Stimulated activated CD8-positive, alpha-beta memory T cell treated with anti-CD3 and anti-CD28 coated beads, Interleukin-2, amount 100 ng/mL, for 48 hours (primary cell): ENCODE results near the gene ZNF626.
"Not testable (repeated sequence)": the region's sequence is repeated elsewhere in the genome, so short reads cannot be mapped to it uniquely, and the experiment has no call there.

Source experiments
- DNase-seq, 2 donors: peaks; one replicate each; pipeline ENCODE4 v3.0.0-alpha.2; 2020; ENCODE audit warnings: low read depth in 2 of 2

ZNF626 gene

DNA sequence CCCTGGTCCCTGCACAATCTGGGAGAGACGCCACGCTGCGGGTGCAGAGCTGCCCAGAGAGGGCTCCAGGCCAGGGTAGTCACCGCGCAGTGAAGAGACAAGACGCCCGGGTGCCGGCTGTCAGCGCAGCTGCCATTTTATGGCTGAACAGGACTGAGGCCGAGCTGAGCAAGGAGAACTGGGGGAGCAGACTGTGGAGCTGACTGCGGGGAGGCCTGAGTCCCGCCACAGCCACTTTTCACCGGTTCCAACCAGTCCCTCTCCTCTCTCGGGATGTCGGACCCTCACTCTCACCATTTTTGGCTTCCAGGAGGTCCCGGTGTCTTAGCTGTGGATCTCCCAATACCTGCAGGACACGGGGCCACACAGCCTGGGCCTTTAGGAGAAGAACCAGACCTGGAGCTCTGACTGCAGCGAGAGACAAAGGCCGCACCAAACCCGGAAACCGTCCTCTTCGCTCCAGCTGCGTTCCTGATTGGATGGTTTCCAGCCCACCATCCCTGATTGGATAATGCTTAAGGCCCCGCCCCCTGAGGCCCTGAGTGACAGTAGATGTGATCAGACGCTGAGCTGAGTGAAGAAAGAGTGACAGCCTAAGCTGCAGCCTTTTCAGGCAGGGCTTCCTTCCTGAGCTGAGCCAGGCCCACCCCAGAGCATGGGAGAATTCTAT, at the start of gene ZNF626:
Gene ZNF626, minus strand, starts transcription at position 422 of the 670 bp plus-strand sequence. Its CDS starts 125 bp downstream, at position 297.
- peak; percentile 76 to 84 for DNase-seq

DNA sequence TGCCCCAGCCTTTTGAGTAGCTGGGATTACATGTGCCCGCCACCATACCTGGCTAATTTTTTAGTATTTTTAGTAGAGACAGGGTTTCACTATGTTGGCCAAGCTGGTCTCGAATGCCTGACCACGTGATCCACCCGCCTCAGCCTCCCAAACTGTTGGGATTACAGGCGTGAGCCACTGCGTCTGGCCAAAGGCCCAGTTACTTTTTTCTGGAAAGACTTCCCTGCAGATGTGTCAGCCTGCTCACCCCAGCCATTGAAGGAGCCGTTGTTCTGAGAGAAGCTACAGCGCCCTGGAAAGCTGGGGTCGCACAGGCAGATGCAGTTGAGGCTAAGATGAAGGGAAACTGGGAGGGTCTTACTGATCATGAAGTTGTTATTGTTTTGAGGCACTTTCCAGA, 7.9 kb upstream of the ZNF626 start:
- DNase-seq = no peak

DNA sequence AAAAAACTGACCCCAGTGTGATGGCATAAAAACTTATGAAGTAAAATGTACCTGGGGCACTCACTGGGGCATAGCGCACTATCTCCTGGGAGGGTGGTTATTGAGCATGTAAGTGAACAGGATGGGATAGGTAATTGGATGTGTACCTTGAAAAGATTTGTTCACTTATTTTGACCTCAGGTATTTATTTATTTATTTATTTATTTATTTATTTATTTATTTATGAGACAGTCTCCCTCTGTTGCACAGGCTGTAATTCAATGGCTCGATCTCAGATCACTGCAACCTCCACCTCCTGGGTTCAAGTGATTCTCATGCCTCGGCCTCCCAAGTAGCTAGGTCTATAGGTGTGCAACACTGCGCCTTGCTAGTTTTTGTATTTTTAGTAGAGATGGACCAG, 5.9 kb upstream of the ZNF626 start:
- DNase-seq = no peak

DNA sequence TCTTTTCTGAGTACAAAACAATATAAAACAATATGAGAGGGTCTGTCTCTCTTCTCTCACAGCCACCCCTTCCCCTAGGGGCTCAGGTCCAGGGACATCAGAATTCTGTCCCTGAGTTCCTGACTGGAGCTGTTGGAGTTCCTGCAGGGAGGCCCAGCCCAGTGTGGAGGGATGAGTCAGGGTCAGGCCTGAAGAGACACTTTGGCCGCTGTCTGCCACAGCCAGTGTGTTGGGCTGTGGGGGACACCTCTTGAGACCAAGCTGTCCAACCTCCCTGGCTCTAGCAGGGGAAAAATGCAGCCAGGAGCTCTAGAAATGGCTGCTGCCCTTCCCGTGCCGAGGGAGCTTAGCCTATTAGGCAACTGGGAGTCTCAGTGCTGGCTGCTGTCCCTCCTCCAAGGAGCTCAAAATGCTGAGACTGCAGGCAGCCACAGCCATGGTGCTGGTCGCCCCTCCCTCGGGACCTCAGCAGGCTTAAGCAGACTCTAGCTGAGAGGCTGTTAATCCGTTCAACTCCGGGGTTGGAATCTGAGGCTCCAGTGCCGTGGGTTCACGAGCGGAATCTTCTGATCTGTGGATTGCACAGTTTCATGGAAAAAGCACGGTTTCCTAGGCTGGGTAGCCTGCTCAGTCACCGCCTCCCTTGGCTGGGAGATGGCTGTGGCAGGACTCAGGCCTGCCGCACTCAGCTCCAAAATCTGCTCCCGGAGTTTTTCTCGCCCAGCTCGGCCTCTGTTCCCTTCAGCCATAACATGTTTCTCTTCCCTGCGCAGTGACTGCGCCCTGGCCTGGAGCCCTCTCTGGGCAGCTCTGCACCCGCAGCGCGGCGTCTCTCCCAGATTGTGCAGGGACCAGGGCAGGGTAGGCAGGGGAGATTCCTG, 3.8 kb upstream of the ZNF626 start:
- no peak for DNase-seq

DNA sequence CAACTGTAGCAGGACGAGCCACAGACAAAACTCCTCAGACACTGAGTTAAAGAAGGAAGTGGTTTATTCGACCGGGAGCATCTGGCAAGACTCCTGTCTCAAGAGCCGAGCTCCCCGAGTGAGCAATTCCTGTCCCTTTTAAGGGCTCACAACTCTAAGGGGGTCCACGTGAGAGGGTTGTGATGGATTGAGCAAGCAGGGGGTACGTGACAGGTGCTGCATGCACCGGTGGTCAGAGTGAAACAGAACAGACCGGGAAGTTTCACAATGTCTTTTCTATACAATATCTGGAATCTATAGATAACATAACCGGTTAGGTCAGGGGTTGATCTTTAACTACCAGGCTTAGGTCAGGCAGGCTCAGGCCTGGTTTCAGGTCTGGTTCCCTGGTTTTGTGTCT, 3.1 kb upstream of the ZNF626 start:
- DNase-seq = not testable (repeated sequence)

DNA sequence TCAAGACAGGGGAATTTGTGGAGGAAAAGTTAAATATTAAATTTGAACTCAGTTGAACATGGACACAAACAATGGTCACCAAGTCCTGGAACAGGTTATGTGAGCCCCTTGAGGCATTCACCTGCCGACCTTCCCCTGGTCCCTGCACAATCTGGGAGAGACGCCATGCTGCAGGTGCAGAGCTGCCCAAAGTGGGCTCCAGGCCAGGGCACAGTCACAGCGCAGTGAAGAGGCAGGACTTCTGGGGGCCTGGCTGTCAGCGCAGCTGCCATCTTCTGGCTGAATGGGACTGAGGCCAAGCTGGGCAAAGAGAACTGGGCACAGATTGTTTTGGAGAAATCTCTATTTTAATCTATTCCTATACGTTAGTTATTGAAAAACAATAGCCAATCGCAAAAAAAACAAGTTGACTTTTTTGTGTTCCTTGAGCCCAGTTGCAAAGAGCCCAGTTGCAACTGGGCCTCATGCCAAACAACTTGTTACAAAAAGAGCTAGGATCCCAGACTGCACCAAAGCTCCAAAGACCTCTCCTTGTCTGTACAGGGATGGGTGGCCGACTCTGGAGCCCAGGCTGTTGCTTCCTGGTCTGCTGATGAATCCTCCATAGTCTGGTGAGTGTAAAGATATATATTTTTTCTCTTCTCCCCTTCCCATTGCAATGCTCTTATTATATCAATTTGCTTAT, 1.2 kb upstream of the ZNF626 start:
- no peak for DNase-seq

DNA sequence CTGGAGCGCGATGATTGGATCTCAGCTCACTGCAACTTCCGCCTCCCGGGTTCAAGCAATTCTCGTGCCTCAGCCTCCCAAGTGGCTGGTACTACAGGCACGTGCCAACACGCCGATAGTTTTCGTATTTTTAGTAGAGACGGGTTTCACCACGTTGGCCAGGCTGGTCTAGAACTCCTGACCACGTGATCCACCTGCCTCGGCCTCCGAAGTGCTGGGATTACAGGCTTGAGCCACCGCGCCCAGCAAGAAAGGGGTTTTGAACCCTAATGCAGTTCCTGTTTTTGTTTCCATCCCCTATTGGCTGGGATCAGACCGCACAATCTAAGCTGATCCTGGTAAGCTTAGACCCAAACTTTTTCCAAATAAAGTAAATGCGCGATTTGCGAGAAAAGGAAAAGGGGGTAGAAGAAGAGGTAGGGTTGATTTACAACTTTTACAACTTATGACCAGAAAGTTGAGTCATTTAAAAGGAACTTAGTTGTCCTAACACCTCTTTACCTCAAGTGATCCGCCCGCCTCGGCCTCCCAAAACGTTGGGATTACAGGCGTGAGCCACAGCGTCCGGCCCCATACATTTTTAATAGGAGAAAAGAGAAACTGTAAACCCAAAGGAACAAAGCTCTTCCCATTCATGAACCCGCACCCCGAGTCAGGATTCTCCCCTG, 764 bp downstream of the ZNF626 start:
- DNase-seq = no peak

DNA sequence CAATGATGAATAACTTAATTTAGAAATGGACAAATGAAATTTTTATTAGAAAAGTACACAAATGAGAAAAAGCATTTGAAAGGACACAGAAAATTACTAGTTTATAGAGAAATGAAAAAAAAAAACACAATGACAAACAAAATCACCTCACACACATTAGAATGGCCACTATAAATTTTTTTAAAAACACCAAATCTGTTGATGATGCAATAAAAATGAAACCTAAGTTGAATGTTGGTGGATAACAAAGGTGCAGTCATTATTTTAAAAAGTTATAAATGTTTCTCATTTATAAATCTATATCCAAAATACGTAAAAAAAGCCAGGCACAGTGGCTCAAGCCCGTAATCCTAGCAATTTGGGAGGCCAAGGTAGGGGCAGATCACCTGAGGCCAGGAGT, 20.8 kb downstream of the ZNF626 start:
- no peak for DNase-seq

DNA sequence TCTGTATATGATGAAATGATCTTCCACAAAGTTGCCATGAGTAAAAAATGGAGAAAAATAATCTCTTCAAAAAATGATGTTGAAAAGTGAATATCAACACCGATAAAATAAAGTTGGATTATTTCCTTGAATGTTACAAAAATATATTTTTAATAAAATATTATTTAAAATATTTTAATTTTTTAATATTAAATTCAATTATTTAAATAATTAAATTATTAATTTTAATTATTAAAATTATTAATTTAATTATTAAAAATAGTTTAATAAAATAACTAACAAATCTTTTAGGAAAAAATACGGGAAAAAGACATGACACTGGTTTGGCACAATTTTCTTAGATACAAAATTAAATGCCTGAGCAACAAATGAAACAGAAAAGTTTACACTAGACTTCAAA, 21.3 kb downstream of the ZNF626 start:
- no peak for DNase-seq

DNA sequence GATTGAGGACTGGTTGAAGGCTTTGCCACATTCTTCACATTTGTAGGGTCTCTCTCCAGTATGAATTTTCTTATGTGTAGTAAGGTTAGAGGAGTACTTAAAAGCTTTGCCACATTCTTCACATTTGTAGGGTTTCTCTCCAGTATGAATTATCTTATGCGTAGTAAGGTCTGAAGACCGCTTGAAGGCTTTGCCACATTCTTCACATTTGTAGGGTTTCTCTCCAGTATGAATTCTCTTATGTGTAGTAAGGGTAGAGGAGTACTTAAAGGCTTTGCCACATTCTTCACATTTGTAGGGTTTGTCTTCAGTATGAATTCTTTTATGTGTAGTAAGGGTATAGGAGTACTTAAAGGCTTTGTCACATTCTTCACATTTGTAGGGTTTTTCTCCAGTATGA, 36.8 kb downstream of the ZNF626 start:
- DNase-seq = not testable (repeated sequence)

DNA sequence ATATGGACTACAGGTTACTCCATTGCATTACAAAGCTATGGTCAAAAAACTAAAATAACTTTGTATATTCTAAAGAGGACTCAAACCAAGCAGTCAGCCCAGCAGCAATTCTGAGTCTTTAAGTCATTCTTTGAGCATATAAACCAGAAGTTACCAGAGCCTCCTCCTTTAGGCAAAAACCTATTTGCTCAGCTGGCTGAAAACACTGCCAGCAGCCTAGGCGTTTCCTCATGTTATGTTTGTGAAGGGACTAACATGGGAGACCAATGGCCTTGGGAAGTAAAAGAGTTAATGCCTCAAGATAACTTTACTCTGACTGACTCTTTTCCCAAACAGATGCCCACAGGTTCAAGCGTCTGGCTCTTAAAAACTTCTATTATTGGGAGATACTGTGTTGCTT, 45.3 kb downstream of the ZNF626 start:
- DNase-seq = no peak

DNA sequence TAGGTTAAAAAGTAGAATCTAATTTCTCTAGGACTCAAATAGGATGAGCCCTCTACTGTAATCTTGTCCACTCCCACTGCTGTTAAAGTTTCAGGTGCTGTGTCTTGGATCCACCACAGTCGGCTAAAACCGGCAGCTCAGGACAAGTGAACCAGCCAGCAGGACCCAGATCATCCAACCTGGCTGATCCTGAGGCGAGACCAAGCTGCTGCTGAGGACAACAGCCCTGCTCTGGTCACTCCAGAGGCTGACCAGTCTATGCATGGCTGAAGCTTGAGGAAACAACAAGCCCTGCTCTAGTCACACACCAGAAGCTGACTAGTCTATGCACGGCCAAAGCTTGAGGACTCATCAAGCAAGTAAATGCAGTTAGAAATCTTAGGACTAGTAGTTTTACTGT, 46.4 kb downstream of the ZNF626 start:
- DNase-seq = not testable (repeated sequence)

DNA sequence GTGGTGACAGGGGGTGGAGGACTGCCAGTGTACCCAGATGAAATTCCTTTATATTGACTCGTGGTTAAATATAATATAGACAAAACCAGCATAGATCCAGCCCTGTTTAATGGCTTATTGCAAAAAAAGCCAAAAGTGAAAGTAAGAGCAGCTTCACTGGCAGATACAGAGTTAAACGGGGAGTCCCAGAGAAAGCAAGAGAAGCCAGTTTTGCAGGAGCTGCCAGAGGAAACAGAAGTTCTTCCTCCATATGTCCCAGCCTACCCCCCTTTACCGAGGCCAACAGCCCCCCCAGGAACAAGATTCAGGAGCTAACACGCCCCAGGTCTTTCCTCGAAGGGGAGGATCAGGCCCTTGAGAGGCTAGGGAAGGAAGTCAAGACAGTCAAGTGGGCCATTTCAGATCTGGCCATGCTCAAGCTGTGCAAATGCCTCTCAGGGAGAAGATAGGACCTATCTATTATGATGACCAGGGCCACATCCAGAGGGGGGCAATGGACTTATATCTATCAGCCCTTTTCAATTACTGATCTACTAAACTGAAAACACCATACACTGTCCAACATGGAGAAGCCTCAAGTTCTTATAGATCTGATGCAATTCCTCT, 48.6 kb downstream of the ZNF626 start:
- no peak for DNase-seq

DNA sequence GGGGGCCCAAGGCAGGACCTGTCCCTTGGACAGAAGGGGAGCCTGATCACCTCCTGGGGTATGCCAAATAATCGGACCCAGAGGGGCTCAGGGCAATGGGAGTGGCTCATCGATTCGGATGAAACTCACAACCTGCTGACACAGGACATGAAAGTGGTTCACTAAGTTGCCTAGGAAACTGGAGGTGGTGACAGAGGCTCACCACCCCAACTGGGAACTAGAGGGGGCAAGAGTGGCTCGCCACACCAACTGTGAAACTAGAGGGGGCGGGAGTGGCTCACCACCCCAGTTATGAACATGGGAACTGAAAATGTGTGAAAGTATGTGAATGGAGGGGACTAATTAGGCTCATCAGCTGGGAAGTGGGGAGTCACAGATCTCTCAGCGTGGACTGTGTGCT, 49.5 kb downstream of the ZNF626 start:
- no peak for DNase-seq

DNA sequence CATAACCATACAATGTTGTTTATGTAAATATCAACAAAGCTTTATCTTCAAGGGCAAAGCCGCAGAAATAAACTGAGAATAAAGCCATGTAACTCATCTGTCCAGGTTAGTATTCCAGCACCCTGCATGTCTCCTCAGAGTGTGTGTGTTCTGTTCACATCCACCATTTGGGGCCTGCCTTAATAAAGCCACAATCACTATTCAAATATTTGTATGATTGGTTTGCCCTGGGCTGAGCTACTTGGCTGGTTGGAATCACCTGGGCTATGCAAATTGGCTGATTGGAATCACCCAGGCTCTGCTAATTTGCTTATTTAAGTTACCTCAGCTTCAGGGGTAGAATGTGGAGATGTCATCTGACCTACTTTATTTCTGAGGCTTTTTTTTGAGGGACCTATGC, 53.4 kb downstream of the ZNF626 start:
- no peak for DNase-seq
